ENCODE results near the gene SEPTIN3.
A peak's percentile ranks its signal among the peaks of the same experiment; 100 is the strongest.

SEPTIN3 gene

DNA sequence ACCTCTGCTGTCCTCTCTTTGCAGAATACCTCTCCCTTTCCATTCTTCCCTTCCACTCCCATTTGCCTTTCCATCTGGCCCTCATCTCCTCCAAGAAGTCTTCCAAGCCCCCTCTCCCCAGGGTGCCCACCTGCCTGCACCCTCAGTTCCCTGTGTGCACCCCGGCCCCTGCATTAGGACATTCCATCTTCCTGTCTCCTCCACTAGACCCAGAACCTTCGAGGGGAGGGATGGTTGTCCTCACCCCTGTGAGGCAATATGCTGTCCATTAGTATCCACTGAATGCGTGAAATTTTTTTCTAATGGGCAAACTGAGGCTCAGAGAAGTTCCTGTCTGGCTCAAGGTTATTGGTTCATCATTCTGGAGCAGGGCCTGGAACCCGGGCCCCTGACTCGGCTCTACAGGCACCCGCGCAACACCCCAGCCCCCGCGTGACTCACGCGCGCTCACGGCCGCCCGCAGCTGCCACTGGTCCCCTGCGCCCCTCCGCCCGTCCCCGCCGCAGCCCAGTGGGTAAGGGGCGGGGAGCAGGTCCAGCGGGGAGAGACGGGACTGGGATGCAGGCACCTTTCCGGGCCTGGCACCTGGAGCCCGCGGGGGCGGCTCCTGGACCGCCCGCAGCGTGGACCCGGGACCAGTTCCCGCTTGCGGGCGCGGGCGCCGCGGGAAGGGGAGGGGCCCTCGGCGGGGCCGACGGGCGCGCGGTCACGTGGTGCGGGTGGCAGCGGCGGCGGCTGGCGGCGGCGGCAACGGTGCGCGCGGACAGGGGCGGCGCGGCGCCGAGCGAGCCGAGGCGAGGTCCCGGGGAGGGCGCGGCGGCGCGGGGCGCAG, 7.0 kb downstream of the SEPTIN3 start:
- peak; percentile 14 to 54 for DNase-seq

DNA sequence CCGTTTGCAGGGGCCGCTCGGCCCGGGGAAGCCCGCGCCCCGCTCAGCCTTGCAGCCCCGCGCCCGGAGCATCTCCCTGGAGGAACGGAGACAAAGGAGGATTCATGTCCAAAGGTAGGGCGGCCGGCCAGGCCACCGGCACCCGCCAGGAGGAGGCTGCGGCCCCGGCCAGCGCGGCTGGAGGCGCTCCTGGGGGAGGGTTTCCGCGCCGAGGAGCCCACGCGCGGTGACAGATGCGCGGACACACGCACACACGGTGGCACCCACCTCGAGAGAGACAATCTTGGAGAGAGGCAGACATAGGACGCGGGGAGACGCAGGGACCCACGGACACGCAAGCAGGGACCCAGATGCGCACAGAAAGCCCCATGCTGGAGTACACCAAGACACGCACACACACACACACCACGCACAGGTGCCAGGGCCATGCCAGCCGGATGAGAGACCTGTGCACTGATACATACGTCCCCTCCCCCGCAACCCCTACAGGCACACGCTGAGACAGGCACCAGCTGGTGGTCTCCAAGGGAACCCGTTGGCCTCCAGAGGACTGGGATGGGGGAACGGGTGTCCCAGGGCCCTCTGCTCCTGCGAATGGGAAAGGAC, 7.8 kb downstream of the SEPTIN3 start:
- DNase-seq, result no peak

DNA sequence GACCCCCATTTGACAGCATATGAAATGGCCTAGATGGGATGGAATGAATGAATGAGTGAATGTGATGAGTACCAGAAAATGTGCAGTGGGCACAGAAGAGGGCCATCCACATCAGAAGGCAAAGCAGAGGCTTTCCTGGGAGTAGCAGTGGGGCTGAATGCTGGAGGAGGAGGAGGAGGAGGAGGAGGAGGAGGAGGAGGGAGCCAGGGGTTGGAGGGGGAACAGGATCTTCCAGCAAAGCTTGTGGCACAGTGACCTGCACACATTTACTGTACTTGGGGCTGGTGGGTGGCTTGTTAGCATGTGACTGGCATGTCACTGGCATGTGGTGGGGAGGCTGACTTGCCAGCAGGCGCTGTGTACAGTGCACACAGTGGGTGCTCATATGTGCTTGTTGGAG, 9.5 kb downstream of the SEPTIN3 start:
- DNase-seq, result no peak

DNA sequence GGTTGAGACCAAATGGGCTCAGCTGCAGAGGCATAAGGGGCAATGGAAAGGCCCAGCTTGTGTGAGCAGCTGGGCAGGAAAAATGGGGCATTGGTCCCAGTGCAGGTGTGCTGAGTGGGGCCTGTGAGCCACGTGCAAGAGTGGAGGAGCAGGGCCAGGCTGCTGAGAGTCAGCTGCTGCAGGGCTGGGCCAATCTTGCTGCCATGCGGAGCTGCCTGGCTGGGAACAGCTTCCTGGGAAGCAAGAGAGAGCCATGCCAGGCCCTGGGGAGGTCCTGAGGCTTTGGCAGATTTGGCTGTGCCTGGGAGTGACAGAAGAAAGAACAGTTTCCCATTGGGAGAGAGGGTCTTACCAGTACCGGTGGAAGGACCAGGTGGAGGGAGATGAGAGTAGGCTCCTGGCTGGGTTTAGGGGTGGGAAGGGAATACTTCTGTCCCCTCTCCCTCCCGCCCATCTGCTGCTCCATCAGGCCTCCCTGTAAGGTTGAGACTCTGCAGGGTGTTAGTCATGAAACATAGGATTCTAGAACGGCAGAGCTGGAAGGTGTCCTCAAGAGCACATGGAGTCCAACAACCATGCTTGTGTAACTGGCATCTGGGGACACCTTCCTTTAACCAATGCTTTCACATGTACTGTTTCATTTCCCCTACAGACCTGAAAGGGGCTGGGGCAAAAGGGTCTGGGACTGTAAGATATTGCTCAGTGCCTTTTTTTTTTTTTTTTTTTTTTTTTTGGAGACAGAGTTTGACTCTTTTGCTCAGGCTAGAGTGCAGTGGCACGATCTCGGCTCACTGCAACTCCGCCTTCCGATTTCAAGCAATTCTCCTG, 10.4 kb downstream of the SEPTIN3 start:
- DNase-seq, result no peak

DNA sequence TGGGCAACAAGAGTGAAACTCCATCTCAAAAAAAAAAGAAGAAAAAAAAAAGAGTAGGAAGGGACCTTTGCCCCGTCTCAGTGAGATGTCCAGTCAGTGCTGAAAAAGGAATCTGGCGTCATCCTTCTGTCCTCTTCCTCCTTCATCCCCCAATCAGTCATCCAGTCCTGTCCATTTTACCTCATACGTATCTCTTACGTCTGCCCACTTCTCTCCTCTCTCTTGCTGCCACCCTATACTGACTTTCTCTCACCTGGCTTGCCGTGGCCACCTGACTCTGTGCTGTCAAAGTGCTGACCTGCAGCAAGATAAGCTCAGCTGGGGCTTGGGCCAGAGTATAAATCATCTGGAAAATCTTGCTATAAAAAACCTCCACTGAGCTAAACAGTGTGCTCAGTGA, 13.6 kb downstream of the SEPTIN3 start:
- DNase-seq, result no peak

DNA sequence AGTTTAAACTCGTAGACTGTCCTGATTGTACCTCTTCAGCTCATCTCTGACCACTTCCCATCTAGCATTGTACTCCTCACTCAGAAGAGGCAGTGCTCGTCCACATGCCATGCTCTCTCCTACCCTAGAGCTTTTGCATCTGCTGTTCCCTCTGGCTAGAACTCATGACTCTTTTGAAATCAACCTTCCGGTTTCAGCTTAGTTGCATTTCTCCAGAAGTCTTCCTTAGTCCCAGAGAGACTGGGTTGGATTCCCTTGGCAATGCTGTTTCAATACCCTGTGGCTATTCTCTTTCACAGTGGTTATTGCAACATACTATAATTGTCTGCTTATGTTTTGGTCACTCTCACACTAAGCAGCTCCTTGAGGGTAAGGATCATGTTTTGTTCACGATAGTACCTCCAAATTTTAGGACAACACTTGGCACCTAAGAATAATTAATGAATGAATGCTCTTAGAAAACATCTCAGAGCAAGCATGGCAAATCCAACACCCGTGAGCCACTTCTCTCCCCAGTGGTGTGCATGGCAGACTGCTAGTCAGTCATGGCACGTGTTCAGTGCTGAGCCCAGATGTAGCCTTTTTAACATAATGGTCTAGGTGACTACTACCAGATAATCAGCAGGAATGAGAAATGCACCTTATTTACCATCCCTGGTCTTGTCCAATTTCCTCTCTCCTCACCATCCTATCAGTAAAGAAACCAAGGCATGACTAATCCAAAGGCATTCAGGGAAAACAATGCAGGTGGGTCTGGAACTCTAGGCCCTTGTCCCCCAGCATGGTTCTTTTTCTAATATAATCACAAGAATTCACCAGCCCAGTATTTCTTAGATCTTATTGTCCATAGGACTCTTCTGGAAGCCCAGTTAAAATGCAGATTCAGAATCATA, 14.5 kb downstream of the SEPTIN3 start:
- no peak for DNase-seq

DNA sequence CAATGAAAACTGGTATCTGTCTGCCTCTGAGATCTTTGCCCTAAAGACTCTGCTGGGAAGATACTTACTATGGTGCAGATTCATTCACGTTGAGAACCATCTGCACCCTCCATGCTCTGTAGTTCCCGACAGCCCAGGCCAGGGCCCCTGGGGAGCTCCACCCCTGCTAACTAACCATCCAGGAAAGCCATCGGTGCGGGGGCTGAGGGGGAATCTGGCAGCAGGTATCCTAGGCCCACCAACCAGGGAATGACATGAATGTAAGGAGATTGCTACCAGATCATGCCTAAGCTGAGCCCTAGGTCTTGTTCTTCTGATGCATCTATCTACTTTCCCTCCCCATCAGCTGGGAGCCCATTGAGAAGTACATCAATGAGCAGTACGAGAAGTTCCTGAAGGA, 18.0 kb downstream of the SEPTIN3 start:
- no peak for DNase-seq

DNA sequence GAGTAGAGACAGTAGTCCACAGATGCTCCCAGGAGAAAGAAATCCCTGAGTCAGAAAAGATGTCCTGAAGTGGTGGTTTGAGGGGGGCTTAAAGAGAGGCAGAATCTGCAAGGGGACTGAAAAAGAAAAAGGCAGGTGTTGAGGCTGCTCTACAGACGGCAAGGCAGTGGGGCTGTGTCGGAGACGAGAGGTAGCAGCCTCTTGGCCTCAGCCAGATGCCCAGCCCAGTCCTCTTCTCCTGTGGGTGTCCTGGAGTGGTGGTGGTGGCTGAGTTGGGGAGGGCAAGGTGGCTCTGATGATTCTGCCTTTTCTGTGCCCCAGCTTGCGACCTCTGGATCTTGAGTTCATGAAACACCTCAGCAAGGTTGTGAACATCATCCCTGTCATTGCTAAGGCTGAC, 20.0 kb downstream of the SEPTIN3 start:
- DNase-seq, result no peak

DNA sequence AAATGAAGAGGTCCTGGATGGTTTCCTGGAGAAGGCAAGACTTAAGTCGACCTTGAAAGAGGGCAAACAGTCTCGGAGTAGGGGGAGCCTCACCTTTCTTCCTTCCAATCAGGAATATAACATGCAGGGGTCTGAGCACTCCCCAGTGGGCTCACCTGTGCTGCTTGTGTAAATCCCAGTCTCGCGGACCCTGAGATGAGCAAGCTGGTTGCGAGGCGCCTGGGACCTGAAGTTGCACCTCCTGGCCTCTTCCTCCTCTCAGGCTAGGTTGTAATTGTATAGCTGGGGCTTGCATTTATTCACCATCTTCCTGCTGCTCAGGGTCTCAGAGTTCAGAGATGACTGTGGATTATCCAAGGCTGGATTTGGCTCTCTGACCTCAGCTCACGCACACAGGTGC, 21.9 kb downstream of the SEPTIN3 start:
- no peak for DNase-seq

DNA sequence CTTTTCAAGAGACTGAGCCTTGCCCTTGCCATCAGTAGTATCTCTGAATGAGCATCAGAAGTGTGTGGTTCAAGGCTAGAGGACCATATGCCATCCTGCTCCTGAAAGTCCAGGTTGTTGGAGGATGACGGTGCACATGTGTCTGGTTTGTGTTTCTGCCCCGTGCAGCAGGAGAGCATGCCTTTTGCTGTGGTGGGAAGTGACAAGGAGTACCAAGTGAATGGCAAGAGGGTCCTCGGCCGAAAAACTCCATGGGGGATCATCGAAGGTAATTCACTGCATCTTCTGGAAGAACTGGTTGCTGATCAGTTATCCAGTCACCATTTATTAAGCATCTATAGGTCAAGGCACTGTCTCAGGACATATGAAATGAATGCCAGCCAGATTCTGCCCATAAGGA, 23.3 kb downstream of the SEPTIN3 start:
- DNase-seq, result no peak

DNA sequence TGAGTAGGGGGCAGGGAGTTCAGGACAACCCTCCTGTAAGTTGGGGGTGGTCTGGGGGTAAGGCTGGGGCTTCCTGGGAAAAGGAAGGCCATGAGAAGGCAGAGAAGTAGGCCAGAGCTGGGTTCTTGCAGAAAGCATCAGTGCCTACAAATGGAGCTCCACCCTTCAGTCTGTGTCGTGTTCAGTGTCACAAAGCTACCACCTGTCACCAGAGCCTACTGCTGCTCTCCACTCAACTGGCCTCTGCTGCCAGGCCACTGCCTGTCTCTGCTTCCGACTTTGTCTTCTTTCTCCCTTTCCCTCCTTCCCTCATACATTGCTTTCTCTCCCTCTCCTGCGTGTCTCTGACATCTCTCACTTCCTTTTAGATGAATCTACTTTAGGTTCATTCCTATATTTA, 26.0 kb downstream of the SEPTIN3 start:
- no peak for DNase-seq

DNA sequence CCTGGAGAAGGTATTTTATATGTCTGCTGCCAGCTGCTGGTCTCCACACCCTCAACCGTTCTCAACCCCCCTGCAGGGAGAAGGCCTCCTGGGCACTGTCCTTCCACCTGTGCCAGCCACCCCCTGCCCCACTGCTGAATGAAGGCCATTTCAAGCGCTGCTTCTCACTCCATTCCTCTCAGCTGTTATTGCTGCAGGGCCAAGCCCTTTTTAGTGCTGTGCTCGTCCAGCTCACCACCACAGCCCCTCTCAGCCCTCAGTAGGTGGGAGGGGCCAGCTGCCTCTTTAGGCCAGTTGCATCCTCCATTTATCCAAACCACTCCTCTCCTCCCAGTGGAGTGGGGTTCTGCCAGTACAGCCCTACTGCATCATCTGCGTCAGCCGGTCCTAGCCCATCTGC, 27.6 kb downstream of the SEPTIN3 start:
- DNase-seq, result no peak

DNA sequence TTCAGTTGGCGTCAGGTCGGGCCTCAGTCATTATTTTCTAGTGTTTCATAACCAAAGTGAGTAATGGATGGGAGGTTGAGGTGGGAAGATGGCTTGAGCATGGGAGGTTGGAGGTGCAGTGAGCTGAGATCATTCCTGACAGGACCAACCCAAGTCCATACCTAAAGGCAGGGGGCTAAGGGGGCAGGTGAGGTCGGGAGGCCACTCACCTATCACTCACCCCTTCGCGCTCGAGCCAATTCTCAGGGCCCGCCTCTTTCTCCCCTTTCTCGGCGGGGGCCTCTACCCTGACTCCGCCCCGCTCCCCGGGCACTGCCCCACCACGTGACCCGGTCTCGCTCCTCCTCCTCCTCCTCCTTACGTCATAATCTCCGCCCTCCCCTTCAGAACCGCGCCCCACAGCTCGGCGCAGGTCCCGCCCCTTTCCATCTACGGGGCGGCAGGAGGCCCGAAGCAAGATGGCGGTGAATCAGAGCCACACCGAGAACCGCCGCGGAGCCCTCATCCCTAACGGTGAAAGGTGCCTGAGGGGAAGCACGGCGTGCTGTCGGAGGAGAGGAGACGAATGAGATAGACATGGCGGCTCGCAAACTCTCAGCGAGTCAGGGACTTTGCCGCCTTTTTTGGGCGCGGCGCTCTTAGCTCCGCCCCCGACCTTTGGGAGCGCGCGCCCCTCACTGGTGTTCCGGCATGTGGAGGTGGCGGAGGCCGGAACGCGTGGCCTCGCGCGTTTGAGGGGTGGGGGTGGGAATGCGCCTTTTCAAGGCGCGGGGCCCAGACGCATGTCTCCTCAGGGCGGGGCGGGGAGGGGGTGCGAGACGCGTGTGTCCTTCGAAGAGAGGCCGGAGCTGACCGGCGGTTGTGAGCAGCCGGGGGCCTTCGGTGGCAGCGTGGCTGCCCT, 29.4 kb downstream of the SEPTIN3 start, which contains the start of gene WBP2NL:
Gene WBP2NL, plus strand, starts transcription at position 428 of the 901 bp plus-strand sequence. Its CDS starts 31 bp downstream, at position 459.
- DNase-seq, result peak; percentile 92 to 94

DNA sequence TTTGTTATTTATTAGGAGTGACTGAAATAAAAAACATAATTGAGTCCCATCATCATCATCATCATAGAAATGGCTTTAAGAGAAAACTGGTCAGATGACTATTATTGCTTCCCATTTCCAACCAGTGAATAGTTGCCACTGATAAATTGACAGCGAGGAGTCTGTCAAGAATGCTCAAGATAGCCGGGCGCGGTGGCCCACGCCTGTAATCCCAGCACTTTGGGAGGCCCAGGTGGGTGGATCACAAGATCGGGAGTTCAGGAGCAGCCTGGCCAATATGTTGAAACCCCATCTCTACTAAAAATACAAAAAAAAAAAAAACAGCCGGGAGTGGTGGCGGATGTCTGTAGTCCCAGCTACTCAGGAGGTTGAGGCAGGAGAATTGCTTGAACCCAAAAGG, 31.2 kb downstream of the SEPTIN3 start:
- no peak for DNase-seq

DNA sequence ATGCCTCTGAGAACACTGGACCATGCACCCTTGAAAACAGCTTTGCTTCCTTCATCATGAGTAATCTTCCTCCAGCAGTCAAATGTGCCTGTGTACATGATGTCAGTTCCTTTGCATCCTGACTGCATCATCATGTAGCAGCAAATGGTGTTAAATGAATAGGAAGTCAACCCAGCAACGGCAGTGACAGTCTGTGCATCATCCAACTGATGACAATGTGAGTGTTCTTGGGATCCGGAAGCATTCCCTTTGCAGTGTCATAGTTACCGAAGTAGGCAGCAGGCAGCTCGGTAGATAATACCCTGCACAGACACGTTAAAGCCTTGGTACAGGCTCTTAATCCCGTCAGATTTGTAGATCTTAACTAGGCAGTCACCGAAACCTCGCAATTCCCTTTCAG, 31.9 kb downstream of the SEPTIN3 start:
- no peak for DNase-seq

DNA sequence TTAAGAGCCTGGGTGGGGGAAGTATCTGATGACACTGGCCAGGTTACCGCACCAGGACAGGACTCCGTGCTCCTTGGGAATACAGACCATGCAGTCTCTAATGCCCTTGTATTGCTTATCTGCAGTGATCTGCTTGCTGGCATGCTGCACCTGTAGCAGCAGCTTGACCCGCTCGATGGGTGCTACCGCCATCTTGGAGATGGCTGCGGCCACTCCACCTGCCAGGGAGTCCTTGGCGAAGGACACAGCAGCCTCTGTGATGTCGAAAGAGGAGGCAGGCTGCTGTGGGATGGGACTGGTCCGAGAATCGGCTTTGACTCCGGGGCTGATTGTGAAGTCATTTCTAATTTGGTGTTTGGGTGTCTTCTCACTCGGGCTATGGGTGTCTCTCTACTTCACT, 32.5 kb downstream of the SEPTIN3 start:
- no peak for DNase-seq

DNA sequence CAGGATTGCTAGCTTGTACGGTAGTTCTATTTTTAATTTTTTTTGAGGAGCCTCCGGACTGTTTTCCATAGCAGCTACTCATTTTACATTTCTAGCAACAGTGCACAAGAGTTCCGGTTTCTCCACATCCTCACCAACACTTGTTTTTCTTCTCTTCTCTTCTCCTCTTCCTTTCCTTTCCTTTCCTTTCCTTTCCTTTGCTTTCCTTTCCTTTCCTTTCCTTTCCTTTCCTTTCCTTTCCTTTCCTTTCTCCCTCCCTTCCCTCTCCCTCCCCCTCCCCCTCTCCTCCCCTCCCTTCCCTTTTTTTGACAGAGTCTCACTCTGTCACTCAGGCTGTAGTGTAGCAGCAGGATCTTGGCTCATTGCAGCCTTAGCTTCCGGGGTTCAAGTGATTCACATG, 38.7 kb downstream of the SEPTIN3 start:
- DNase-seq, result no peak

DNA sequence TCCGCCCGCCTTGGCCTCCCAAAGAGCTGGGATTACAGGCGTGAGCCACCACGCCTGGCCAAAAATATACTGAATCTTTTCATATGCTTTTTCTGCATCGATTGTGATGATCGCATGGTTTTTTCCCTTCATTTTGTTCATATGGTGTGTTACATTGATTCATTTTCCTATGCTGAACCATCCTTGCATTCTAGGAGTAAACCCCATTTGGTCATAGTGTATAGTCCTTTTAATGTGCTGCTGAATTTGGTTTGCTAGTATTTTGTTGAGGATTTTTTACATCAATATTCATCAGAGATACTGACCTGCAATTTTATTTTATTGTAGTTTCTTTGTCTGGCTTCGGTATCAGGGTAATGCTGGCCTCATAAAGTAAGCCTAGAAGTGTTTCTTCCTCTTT, 41.5 kb downstream of the SEPTIN3 start:
- no peak for DNase-seq

DNA sequence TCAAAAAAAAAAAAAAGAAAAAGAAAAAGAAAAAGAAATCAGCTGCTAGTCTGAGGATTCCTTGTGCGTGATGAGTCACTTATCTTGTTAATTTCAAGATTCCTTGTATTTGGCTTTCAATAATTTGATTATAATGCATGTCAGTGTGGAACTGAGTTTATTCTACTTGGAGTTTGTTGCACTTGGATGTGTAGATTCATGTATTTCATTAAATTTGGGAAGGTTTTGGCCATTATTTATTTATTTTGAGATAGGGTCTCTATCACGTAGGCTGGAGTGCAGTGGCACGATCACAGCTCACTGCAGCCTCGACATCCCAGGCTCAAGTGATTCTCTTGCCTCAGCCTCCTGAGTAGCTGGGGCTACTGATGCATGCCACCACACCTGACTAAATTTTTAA, 44.1 kb downstream of the SEPTIN3 start:
- no peak for DNase-seq

DNA sequence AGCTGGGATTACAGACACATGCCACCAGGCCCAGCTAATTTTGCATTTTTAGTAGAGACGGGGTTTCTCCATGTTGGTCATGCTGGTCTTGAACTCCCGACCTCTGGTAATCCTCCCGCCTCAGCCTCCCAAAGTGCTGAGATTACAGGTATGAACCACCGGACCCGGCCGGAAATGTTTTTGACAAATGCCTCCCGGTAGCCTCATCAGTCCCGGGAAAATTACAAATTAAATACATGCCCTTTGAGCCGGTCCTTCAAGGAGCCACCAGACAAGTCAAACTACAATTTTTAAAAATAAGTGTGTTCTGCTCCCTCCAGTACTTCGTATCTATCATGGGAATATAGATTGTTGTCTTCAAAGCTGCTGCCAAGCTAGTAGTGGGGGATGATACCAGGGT, 46.9 kb downstream of the SEPTIN3 start:
- DNase-seq, result no peak

DNA sequence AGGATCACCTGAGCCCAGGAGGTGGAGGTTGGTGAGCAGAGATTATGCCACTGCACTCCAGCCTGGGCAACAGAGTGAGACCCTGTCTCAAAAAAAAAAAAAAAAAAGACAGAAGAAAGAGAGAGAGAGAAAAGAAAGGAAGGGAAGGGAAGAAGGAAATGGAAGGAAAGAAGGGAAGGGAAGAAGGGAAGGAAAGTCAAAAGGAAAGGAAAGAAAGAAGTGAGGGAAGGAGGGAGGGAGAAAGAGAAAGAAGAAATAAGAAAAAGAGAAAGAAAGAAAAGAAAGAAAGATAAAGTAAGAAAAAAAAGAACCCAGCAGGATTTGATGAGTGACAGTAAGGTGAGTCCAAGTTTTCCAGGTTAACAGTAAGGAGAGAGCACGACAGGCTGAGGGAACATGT, 49.0 kb downstream of the SEPTIN3 start:
- no peak for DNase-seq

Measured in CD4-positive, alpha-beta T cell treated with Interleukin-1 beta for 1 hour (primary cell).